SK-N-MC (cell line): Measurements from ENCODE around the gene ARHGEF33.

Experiments
- EZH2 ChIP-seq: fragments of 200-600 bp; sonication (generic); IDR thresholded peaks from one replicate; pipeline ENCODE4 v1.6.1; 2017; ENCODE audit warnings: antibody characterized with exemption
- FOXP2 ChIP-seq: optimal IDR thresholded peaks from 2 replicates; pipeline ENCODE3; 2011; ENCODE audit warnings: mild to moderate bottlenecking, moderate library complexity; ENCODE audit not compliant: insufficient read depth; ENCODE audit errors: extremely low read length, control extremely low read depth
- POLR2AphosphoS5 ChIP-seq: IDR thresholded peaks from 2 replicates; pipeline ENCODE4 v1.6.1; 2012; ENCODE audit warnings: mild to moderate bottlenecking, low read depth, low read length, borderline replicate concordance

DNA sequence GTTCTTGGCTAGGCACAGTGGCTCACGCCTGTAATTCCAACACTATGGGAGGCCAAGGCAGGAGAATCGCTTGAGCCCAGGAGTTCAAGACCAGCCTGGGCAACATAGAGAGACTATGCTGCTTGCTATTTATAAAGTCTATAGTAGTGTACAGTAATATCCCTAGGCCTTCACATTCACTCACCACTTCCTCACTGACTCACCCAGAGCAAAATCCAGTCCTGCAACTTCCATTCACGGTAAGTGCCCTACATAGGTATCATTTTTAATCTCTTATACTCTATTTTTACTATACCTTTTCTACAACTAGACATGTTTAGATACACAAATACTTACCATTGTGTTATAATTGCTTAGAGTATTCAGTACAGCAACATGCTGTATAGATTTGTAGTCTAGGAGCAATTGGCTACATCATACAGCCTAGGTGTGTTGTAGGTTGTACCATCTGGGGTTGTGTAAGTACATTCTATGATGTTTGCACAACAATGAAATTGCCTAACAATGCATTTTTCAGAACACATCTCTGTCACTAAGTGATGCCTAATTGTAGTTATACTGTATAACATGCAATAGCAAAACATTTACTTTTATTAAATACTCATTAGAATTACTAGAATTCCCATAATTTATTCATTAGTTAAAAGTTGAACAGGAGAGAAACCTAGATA lies 22.8 kb upstream of the ARHGEF33 start:
- no peak for TF ChIP-seq POLR2AphosphoS5
- TF ChIP-seq EZH2 = no peak
- TF ChIP-seq FOXP2 = no peak
